ENCODE results near the gene EBF3. TPM values are rescaled to one million over a fixed set of nuclear protein-coding genes. Genes with fewer than 3 reads are reported as not detected.

The EBF3 gene
- polyA plus RNA-seq, 4 donors = 1.4 to 1.9 TPM; not detected in 2

- DNase-seq = peak; percentile 4 to 44
- peaks cover 0 to 7% of the 10 kb centered on the region in 2 donors for H3K9me3 ChIP-seq (ENCODE audit: control insufficient read depth in 2 of 2, insufficient read depth in 1 of 2, low read depth in 1 of 2, low read length in 1 of 2)
- no peaks in the 10 kb centered on the region for H3K36me3 ChIP-seq (ENCODE audit: control insufficient read depth in 3 of 3, insufficient read depth in 2 of 3, low read depth in 1 of 3, low read length in 3 of 3)
- peak overlapping the region in 1 of 3 donors; percentile 19 for H3K4me3 ChIP-seq (ENCODE audit: low read depth in 1 of 3, low read length in 3 of 3)
- peaks cover 0 to 14% (median 0%) of the 10 kb centered on the region in 3 donors for H3K4me1 ChIP-seq (ENCODE audit: control insufficient read depth in 3 of 3, insufficient read depth in 2 of 3, low read depth in 1 of 3, low read length in 2 of 3)
- peaks cover 2 to 37% (median 10%) of the 10 kb centered on the region in 3 donors for H3K27me3 ChIP-seq (ENCODE audit: control insufficient read depth in 3 of 3, insufficient read depth in 3 of 3, low read length in 3 of 3)
- WGBS, 3 donors = 10 to 29% (median 23%) methylated on average over 13 of the region's 13 CpGs
- FAIRE-seq = no peak
- H3K27ac ChIP-seq (ENCODE audit: low read depth in 1 of 3, low read length in 2 of 3) = no peak overlapping the region
Observed at GRCh38 chr10:129852829-129853561, 111.1 kb downstream of the EBF3 start.

GRCh38 chr10:129851941-129852640 is 112.0 kb downstream of the EBF3 start:
- Histone ChIP-seq H3K27me3 (ENCODE audit: control insufficient read depth in 3 of 3, insufficient read depth in 3 of 3, low read length in 3 of 3) (peaks cover 2 to 38% (median 10%) of the 10 kb centered on the region in 3 donors), H3K4me1 (ENCODE audit: control insufficient read depth in 3 of 3, insufficient read depth in 2 of 3, low read depth in 1 of 3, low read length in 2 of 3) (peaks cover 0 to 14% (median 0%) of the 10 kb centered on the region in 3 donors)
- no peak for FAIRE-seq

GRCh38 chr10:129850790-129851189 is 113.3 kb downstream of the EBF3 start:
- H3K4me3 ChIP-seq (ENCODE audit: low read depth in 1 of 3, low read length in 3 of 3) = no peak overlapping the region
- no peaks in the 10 kb centered on the region for H3K36me3 ChIP-seq (ENCODE audit: control insufficient read depth in 3 of 3, insufficient read depth in 2 of 3, low read depth in 1 of 3, low read length in 3 of 3)
- WGBS, 3 donors = 20 to 70% (median 31%) methylated on average over 13 of the region's 13 CpGs
- FAIRE-seq = no peak
- peaks cover 0 to under 1% of the 10 kb centered on the region in 2 donors for H3K9me3 ChIP-seq (ENCODE audit: control insufficient read depth in 2 of 2, insufficient read depth in 1 of 2, low read depth in 1 of 2, low read length in 1 of 2)
- H3K27ac ChIP-seq (ENCODE audit: low read depth in 1 of 3, low read length in 2 of 3) = no peak overlapping the region
- no peak for DNase-seq
- peaks cover 2 to 42% (median 10%) of the 10 kb centered on the region in 3 donors for H3K27me3 ChIP-seq (ENCODE audit: control insufficient read depth in 3 of 3, insufficient read depth in 3 of 3, low read length in 3 of 3)
- H3K4me1 ChIP-seq (ENCODE audit: control insufficient read depth in 3 of 3, insufficient read depth in 2 of 3, low read depth in 1 of 3, low read length in 2 of 3) = peaks cover 0 to 14% (median 0%) of the 10 kb centered on the region in 3 donors

More at GRCh38 chr10:129851941-129852640, 112.0 kb downstream of the EBF3 start:
- H3K27ac ChIP-seq (ENCODE audit: low read depth in 1 of 3, low read length in 2 of 3) = no peak overlapping the region
- no peaks in the 10 kb centered on the region for H3K36me3 ChIP-seq (ENCODE audit: control insufficient read depth in 3 of 3, insufficient read depth in 2 of 3, low read depth in 1 of 3, low read length in 3 of 3)
- DNase-seq = no peak
- WGBS, 3 donors = 50 to 79% (median 64%) methylated on average over 19 of the region's 19 CpGs
- H3K4me3 ChIP-seq (ENCODE audit: low read depth in 1 of 3, low read length in 3 of 3) = no peak overlapping the region
- peaks cover 0 to 7% of the 10 kb centered on the region in 2 donors for H3K9me3 ChIP-seq (ENCODE audit: control insufficient read depth in 2 of 2, insufficient read depth in 1 of 2, low read depth in 1 of 2, low read length in 1 of 2)

GRCh38 chr10:129850316-129850715 is 113.8 kb downstream of the EBF3 start:
- Histone ChIP-seq H3K27ac (ENCODE audit: low read depth in 1 of 3, low read length in 2 of 3) (no peak overlapping the region), H3K36me3 (ENCODE audit: control insufficient read depth in 3 of 3, insufficient read depth in 2 of 3, low read depth in 1 of 3, low read length in 3 of 3) (no peaks in the 10 kb centered on the region), H3K9me3 (ENCODE audit: control insufficient read depth in 2 of 2, insufficient read depth in 1 of 2, low read depth in 1 of 2, low read length in 1 of 2) (no peaks in the 10 kb centered on the region), H3K27me3 (ENCODE audit: control insufficient read depth in 3 of 3, insufficient read depth in 3 of 3, low read length in 3 of 3) (peaks cover 2 to 42% (median 10%) of the 10 kb centered on the region in 3 donors), H3K4me3 (ENCODE audit: low read depth in 1 of 3, low read length in 3 of 3) (no peak overlapping the region), H3K4me1 (ENCODE audit: control insufficient read depth in 3 of 3, insufficient read depth in 2 of 3, low read depth in 1 of 3, low read length in 2 of 3) (peaks cover 0 to 14% (median 0%) of the 10 kb centered on the region in 3 donors)
- 54 to 77% (median 64%) methylated on average over 10 of the region's 10 CpGs for WGBS, 3 donors
- DNase-seq = no peak
- FAIRE-seq = no peak

- DNase-seq = no peak
- peaks cover 0 to 14% (median 0%) of the 10 kb centered on the region in 3 donors for H3K4me1 ChIP-seq (ENCODE audit: control insufficient read depth in 3 of 3, insufficient read depth in 2 of 3, low read depth in 1 of 3, low read length in 2 of 3)
- FAIRE-seq = no peak
- peaks cover 2 to 42% (median 10%) of the 10 kb centered on the region in 3 donors for H3K27me3 ChIP-seq (ENCODE audit: control insufficient read depth in 3 of 3, insufficient read depth in 3 of 3, low read length in 3 of 3)
- H3K27ac ChIP-seq (ENCODE audit: low read depth in 1 of 3, low read length in 2 of 3) = no peak overlapping the region
- no peaks in the 10 kb centered on the region for H3K9me3 ChIP-seq (ENCODE audit: control insufficient read depth in 2 of 2, insufficient read depth in 1 of 2, low read depth in 1 of 2, low read length in 1 of 2)
- WGBS, 3 donors = 70 to 86% (median 76%) methylated on average over 15 of the region's 15 CpGs
- H3K36me3 ChIP-seq (ENCODE audit: control insufficient read depth in 3 of 3, insufficient read depth in 2 of 3, low read depth in 1 of 3, low read length in 3 of 3) = no peaks in the 10 kb centered on the region
- no peak overlapping the region for H3K4me3 ChIP-seq (ENCODE audit: low read depth in 1 of 3, low read length in 3 of 3)
Observed at GRCh38 chr10:129849853-129850252, 114.2 kb downstream of the EBF3 start.

- Histone ChIP-seq H3K27me3 (ENCODE audit: control insufficient read depth in 3 of 3, insufficient read depth in 3 of 3, low read length in 3 of 3) (peaks cover 0 to 42% (median 10%) of the 10 kb centered on the region in 3 donors), H3K4me3 (ENCODE audit: low read depth in 1 of 3, low read length in 3 of 3) (no peak overlapping the region), H3K27ac (ENCODE audit: low read depth in 1 of 3, low read length in 2 of 3) (no peak overlapping the region), H3K4me1 (ENCODE audit: control insufficient read depth in 3 of 3, insufficient read depth in 2 of 3, low read depth in 1 of 3, low read length in 2 of 3) (peaks cover 0 to 12% (median 0%) of the 10 kb centered on the region in 3 donors), H3K36me3 (ENCODE audit: control insufficient read depth in 3 of 3, insufficient read depth in 2 of 3, low read depth in 1 of 3, low read length in 3 of 3) (no peaks in the 10 kb centered on the region), H3K9me3 (ENCODE audit: control insufficient read depth in 2 of 2, insufficient read depth in 1 of 2, low read depth in 1 of 2, low read length in 1 of 2) (no peaks in the 10 kb centered on the region)
- no peak for DNase-seq
- 90 to 95% (median 94%) methylated on average over 19 of the region's 19 CpGs for WGBS, 3 donors
- FAIRE-seq = no peak
Observed at GRCh38 chr10:129849452-129849750, 114.7 kb downstream of the EBF3 start.

- Histone ChIP-seq H3K9me3 (ENCODE audit: control insufficient read depth in 2 of 2, insufficient read depth in 1 of 2, low read depth in 1 of 2, low read length in 1 of 2) (no peaks in the 10 kb centered on the region), H3K4me3 (ENCODE audit: low read depth in 1 of 3, low read length in 3 of 3) (no peak overlapping the region), H3K27ac (ENCODE audit: low read depth in 1 of 3, low read length in 2 of 3) (no peak overlapping the region), H3K36me3 (ENCODE audit: control insufficient read depth in 3 of 3, insufficient read depth in 2 of 3, low read depth in 1 of 3, low read length in 3 of 3) (no peaks in the 10 kb centered on the region), H3K4me1 (ENCODE audit: control insufficient read depth in 3 of 3, insufficient read depth in 2 of 3, low read depth in 1 of 3, low read length in 2 of 3) (peaks cover 0 to 7% (median 0%) of the 10 kb centered on the region in 3 donors), H3K27me3 (ENCODE audit: control insufficient read depth in 3 of 3, insufficient read depth in 3 of 3, low read length in 3 of 3) (peaks cover 0 to 42% (median 10%) of the 10 kb centered on the region in 3 donors)
- DNase-seq (no peak), FAIRE-seq (no peak)
- 85 to 91% (median 86%) methylated on average over 19 of the region's 19 CpGs for WGBS, 3 donors
Observed at GRCh38 chr10:129848696-129849451, 115.2 kb downstream of the EBF3 start.
